HG03469 (cell line): ENCODE measurements around the gene USP6.
"Not testable (repeated sequence)": the region's sequence is repeated elsewhere in the genome, so short reads cannot be mapped to it uniquely, and the experiment has no call there.

Experiments used
- ATAC-seq: cut with Tn5 transposase; IDR thresholded peaks from one replicate; pipeline ENCODE4 v1.9.1; 2021; ENCODE audit warnings: mild to moderate bottlenecking, moderate library complexity, moderate number of reproducible peaks; ENCODE audit not compliant: unreplicated experiment

USP6 gene

GRCh38 chr17:5134571-5134970 lies 18.7 kb downstream of the USP6 start:
- ATAC-seq: not testable (repeated sequence)

GRCh38 chr17:5135131-5135712 lies 19.4 kb downstream of the USP6 start:
- ATAC-seq: not testable (repeated sequence)

GRCh38 chr17:5135726-5136579 lies 20.1 kb downstream of the USP6 start:
- no peak for ATAC-seq

- not testable (repeated sequence) for ATAC-seq
Observed at GRCh38 chr17:5136580-5137412, 21.0 kb downstream of the USP6 start.

- not testable (repeated sequence) for ATAC-seq
Observed at GRCh38 chr17:5137511-5138197, 21.8 kb downstream of the USP6 start.

- ATAC-seq: not testable (repeated sequence)
Observed at GRCh38 chr17:5138198-5138544, 22.3 kb downstream of the USP6 start.

GRCh38 chr17:5138616-5139457 lies 23.0 kb downstream of the USP6 start:
- no peak for ATAC-seq

GRCh38 chr17:5139458-5139732 lies 23.6 kb downstream of the USP6 start:
- no peak for ATAC-seq

GRCh38 chr17:5142877-5143276 lies 27.0 kb downstream of the USP6 start:
- ATAC-seq: not testable (repeated sequence)

GRCh38 chr17:5146122-5146521 lies 30.3 kb downstream of the USP6 start:
- not testable (repeated sequence) for ATAC-seq

- not testable (repeated sequence) for ATAC-seq
Observed at GRCh38 chr17:5160702-5161101, 44.9 kb downstream of the USP6 start.

- ATAC-seq: not testable (repeated sequence)
Observed at GRCh38 chr17:5161793-5162192, 46.0 kb downstream of the USP6 start.

GRCh38 chr17:5164436-5164835 lies 48.6 kb downstream of the USP6 start:
- no peak for ATAC-seq

GRCh38 chr17:5165791-5166564 lies 50.1 kb downstream of the USP6 start:
- ATAC-seq: not testable (repeated sequence)

GRCh38 chr17:5175027-5175426 lies 59.2 kb downstream of the USP6 start:
- ATAC-seq: not testable (repeated sequence)

- no peak for ATAC-seq
Observed at GRCh38 chr17:5179003-5179402, 63.2 kb downstream of the USP6 start.

- ATAC-seq: no peak
Observed at GRCh38 chr17:5181509-5182305, 65.9 kb downstream of the USP6 start.

- no peak for ATAC-seq
Observed at GRCh38 chr17:5182597-5183409, 67.0 kb downstream of the USP6 start.
